Upper lobe of right lung (tissue), 1 donor: ENCODE results near the gene ZNF609. TPM values are rescaled to one million over a fixed set of nuclear protein-coding genes. Genes with fewer than 3 reads are reported as not detected.
A peak's percentile ranks its signal among the peaks of the same experiment; 100 is the strongest.
"Not testable (repeated sequence)": the region's sequence is repeated elsewhere in the genome, so short reads cannot be mapped to it uniquely, and the experiment has no call there.

Experiments used
- ATAC-seq: fragments of 200-7000 bp; cut with Tn5 transposase; one replicate; pipeline ENCODE4 v1.9.1; 2020; ENCODE audit warnings: mild to moderate bottlenecking, moderate library complexity
- DNase-seq: peaks from one replicate; pipeline ENCODE4 v3.0.0-alpha.2; 2020
- H3K27ac ChIP-seq: fragments of 200-600 bp; one replicate; pipeline ENCODE4 v1.8.0; 2022
- H3K27me3 ChIP-seq: fragments of 200-600 bp; one replicate; pipeline ENCODE4 v1.8.0; 2022; ENCODE audit warnings: mild to moderate bottlenecking
- H3K36me3 ChIP-seq: fragments of 200-600 bp; one replicate; pipeline ENCODE4 v1.8.0; 2022
- H3K4me1 ChIP-seq: fragments of 200-600 bp; one replicate; pipeline ENCODE4 v1.8.0; 2022
- H3K4me3 ChIP-seq: fragments of 200-600 bp; one replicate; pipeline ENCODE4 v1.8.0; 2022; ENCODE audit warnings: mild to moderate bottlenecking
- H3K9me3 ChIP-seq: fragments of 200-600 bp; one replicate; pipeline ENCODE4 v1.8.0; 2022
- CTCF ChIP-seq: fragments of 200-600 bp; IDR thresholded peaks from one replicate; pipeline ENCODE4 v1.8.0; 2022; ENCODE audit warnings: antibody characterized with exemption
- intact Hi-C: fragments of 100-400 bp; cut with DNase I; formaldehyde crosslinking; loops from one replicate; pipeline ENCODE4 v1.11.0; 2022
- total RNA-seq: library from RNA; stranded (reverse); fragmentation: NEBNext Ultra II Directional; extraction: Animal tissue kit (Norgen Biotek cat#: 25700); gene quantifications from one replicate; pipeline ENCODE4 v1.2.1, GENCODE V29; 2021
- donor health status: DM: no; HTN: yes; CAD: no; lungs with severe emphysema.

ZNF609 gene
- total RNA-seq, 1 donor from 2014 or later, result 45.4 TPM

- no peak overlapping the region for H3K4me3 ChIP-seq
- H3K36me3 ChIP-seq, result no peaks in the 10 kb centered on the region
- no peaks in the 10 kb centered on the region for H3K9me3 ChIP-seq
- TF ChIP-seq CTCF, result no peak
- H3K27ac ChIP-seq, result peak overlapping the region; percentile 40
- DNase-seq (no peak), ATAC-seq (peak; percentile 84)
- no peaks in the 10 kb centered on the region for H3K27me3 ChIP-seq
- H3K4me1 ChIP-seq, result peaks cover 62% of the 10 kb centered on the region
- intact Hi-C loops, result no loop called here
These were observed 175.4 kb downstream of the ZNF609 start for GRCh38 chr15:64635499-64636495.

- intact Hi-C loops, result no loop called here
These were observed 176.2 kb downstream of the ZNF609 start for GRCh38 chr15:64636556-64636955.

GRCh38 chr15:64637412-64637811, 177.0 kb downstream of the ZNF609 start:
- no peaks in the 10 kb centered on the region for H3K27me3 ChIP-seq
- DNase-seq (no peak), ATAC-seq (no peak)
- no peaks in the 10 kb centered on the region for H3K9me3 ChIP-seq
- TF ChIP-seq CTCF, result no peak
- H3K4me3 ChIP-seq, result no peak overlapping the region
- H3K4me1 ChIP-seq, result peaks cover 58% of the 10 kb centered on the region
- no peak overlapping the region for H3K27ac ChIP-seq
- intact Hi-C loops, result no loop called here
- H3K36me3 ChIP-seq, result no peaks in the 10 kb centered on the region

More at GRCh38 chr15:64636556-64636955, 176.2 kb downstream of the ZNF609 start:
- Histone ChIP-seq H3K4me3 (no peak overlapping the region), H3K9me3 (no peaks in the 10 kb centered on the region), H3K36me3 (no peaks in the 10 kb centered on the region), H3K27me3 (no peaks in the 10 kb centered on the region), H3K4me1 (peaks cover 59% of the 10 kb centered on the region), H3K27ac (peak overlapping the region; percentile 40)
- TF ChIP-seq CTCF, result no peak
- DNase-seq (no peak), ATAC-seq (peak; percentile 10)

- H3K9me3 ChIP-seq, H3K27me3 ChIP-seq, DNase-seq, H3K4me3 ChIP-seq, H3K36me3 ChIP-seq, intact Hi-C loops: not testable (repeated sequence)
- ATAC-seq, result peak; percentile 63
- Histone ChIP-seq H3K4me1 (peaks cover 35% of the 10 kb centered on the region), H3K27ac (peak overlapping the region; percentile 62)
These were observed 179.4 kb downstream of the ZNF609 start for GRCh38 chr15:64639744-64640143.

GRCh38 chr15:64640146-64640871, 179.9 kb downstream of the ZNF609 start:
- no peaks in the 10 kb centered on the region for H3K9me3 ChIP-seq
- H3K36me3 ChIP-seq, result no peaks in the 10 kb centered on the region
- no peak overlapping the region for H3K4me3 ChIP-seq
- intact Hi-C loops, result no loop called here
- no peak for TF ChIP-seq CTCF
- H3K27me3 ChIP-seq, result no peaks in the 10 kb centered on the region
- H3K4me1 ChIP-seq, result peaks cover 30% of the 10 kb centered on the region
- ATAC-seq, result peak; percentile 59
- peak overlapping the region; percentile 62 for H3K27ac ChIP-seq
- no peak for DNase-seq

- Histone ChIP-seq H3K36me3 (no peaks in the 10 kb centered on the region), H3K4me3 (no peak overlapping the region), H3K9me3 (no peaks in the 10 kb centered on the region), H3K4me1 (peaks cover 16% of the 10 kb centered on the region), H3K27ac (no peak overlapping the region), H3K27me3 (no peaks in the 10 kb centered on the region)
- intact Hi-C loops, result no loop called here
- TF ChIP-seq CTCF, result no peak
- no peak for DNase-seq
- ATAC-seq, result no peak
These were observed 182.5 kb downstream of the ZNF609 start for GRCh38 chr15:64642875-64643274.
